ENCODE results near the gene IQSEC1. TPM values are rescaled to one million over a fixed set of nuclear protein-coding genes. Genes with fewer than 3 reads are reported as not detected.

Gene IQSEC1
- total and polyA plus RNA-seq, 2 donors (not counting 3 experiments of a cell fraction or from before 2014, with no cell fraction given) = 5.2 to 18.0 TPM

DNA sequence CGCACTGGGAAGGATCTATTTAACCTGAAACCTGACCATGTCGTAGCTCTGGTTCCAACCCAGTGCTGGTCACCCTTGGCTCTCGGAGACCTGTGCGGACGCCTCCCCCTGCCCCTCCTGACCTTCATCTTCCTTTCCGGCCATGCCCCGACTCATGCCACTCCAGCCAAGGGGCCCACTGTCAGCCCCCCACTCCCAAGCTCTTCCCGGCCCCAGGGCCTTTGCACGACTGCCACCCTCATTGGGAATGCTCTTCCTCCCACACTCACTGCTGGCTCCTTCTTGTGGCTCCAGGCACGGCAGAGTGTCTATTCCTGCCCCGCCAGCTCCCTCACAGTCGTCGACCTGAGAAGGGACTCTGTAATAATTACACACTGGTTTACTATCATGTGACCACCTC is 9.4 kb upstream of the IQSEC1 start:
- Histone ChIP-seq H3K9ac (replicated peaks; ENCODE audit: extremely low read depth, insufficient read depth, low read length) (no peak overlapping the region), H3K4me3 (replicated peaks in 1 of 3; ENCODE audit: insufficient read depth in 1 of 3, low read depth in 1 of 3, low read length in 3 of 3) (no peak overlapping the region), H3K9me3 (replicated peaks; ENCODE audit: control insufficient read depth, insufficient read depth, low read length) (no peaks in the 10 kb centered on the region), H3K9me1 (replicated peaks; ENCODE audit: control insufficient read depth, extremely low read depth, insufficient read depth, low read length) (no peaks in the 10 kb centered on the region), H2AFZ (ENCODE audit: low read depth, low read length) (no peak overlapping the region), H3K79me2 (ENCODE audit: control insufficient read depth, insufficient read depth, low read length) (no peaks in the 10 kb centered on the region), H3K4me2 (ENCODE audit: insufficient read depth, low read length) (no peak overlapping the region), H3K27me3 (ENCODE audit: control insufficient read depth in 2 of 2, insufficient read depth in 2 of 2, low read length in 2 of 2) (no peaks in the 10 kb centered on the region), H3K4me1 (ENCODE audit: control insufficient read depth, extremely low read depth, insufficient read depth, low read length) (no peaks in the 10 kb centered on the region), H3K27ac (ENCODE audit: insufficient read depth, low read depth, low read length) (no peak overlapping the region), H3K36me3 (ENCODE audit: control insufficient read depth in 2 of 2, extremely low read depth in 1 of 2, insufficient read depth in 2 of 2, low read length in 2 of 2) (no peaks in the 10 kb centered on the region), H4K20me1 (replicated peaks; ENCODE audit: control insufficient read depth, extremely low read depth, insufficient read depth, low read length) (no peaks in the 10 kb centered on the region)
- ChIA-PET POLR2A (no interaction called here), CTCF (interaction anchor here (4.2 kb wide), 1 partner anchor 9 kb away, joined by 37 read pairs; no protein-coding TSS in a partner anchor)
- BruUV-seq (replicated peaks) = no TSS peak
- TF ChIP-seq POLR2AphosphoS5 (IDR thresholded peaks at IDR 0.05; ENCODE audit: insufficient read depth, low read depth, low read length) (no peak), FOS (IDR thresholded peaks at IDR 0.05; ENCODE audit: borderline replicate concordance, insufficient read depth, low read length) (no peak), MYC (IDR thresholded peaks at IDR 0.05; ENCODE audit: low read depth, low read length) (no peak), EZH2 (IDR thresholded peaks at IDR 0.05; ENCODE audit: borderline replicate concordance, low read depth, low read length, severe bottlenecking) (no peak), JUN (IDR thresholded peaks at IDR 0.05; ENCODE audit: borderline replicate concordance, insufficient read depth, insufficient read length, low read depth) (no peak), POLR2A (IDR thresholded peaks at IDR 0.05; ENCODE audit: low read depth, low read length) (no peak), GATA2 (IDR thresholded peaks at IDR 0.05; ENCODE audit: insufficient read depth, insufficient read length, low read depth, low read length) (no peak)
- TF ChIP-seq, protein P1, sequence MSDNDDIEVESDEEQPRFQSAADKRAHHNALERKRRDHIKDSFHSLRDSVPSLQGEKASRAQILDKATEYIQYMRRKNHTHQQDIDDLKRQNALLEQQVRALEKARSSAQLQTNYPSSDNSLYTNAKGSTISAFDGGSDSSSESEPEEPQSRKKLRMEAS (IDR thresholded peaks at IDR 0.05; ENCODE audit: insufficient read depth, insufficient read length) = no peak
- TF ChIP-seq, protein P2, sequence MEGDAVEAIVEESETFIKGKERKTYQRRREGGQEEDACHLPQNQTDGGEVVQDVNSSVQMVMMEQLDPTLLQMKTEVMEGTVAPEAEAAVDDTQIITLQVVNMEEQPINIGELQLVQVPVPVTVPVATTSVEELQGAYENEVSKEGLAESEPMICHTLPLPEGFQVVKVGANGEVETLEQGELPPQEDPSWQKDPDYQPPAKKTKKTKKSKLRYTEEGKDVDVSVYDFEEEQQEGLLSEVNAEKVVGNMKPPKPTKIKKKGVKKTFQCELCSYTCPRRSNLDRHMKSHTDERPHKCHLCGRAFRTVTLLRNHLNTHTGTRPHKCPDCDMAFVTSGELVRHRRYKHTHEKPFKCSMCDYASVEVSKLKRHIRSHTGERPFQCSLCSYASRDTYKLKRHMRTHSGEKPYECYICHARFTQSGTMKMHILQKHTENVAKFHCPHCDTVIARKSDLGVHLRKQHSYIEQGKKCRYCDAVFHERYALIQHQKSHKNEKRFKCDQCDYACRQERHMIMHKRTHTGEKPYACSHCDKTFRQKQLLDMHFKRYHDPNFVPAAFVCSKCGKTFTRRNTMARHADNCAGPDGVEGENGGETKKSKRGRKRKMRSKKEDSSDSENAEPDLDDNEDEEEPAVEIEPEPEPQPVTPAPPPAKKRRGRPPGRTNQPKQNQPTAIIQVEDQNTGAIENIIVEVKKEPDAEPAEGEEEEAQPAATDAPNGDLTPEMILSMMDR (IDR thresholded peaks at IDR 0.05; ENCODE audit: extremely low read depth in 1 of 2, insufficient read depth in 1 of 2, low read depth in 1 of 2, low read length in 2 of 2) = no peak
- intact Hi-C loops (cut with micrococcal nuclease) (no loop called here), dilution Hi-C loops (cut with MboI; ENCODE audit: extremely low pct_ligation_motif_present, low sequenced_read_pairs) (loop anchor here (25.0 kb wide), 1 partner anchor 380 kb away; no protein-coding TSS in a partner anchor)
- DNase-seq (ENCODE audit: low read depth, low spot score) (no peak), FAIRE-seq (no peak)
